GM21381 (cell line): ENCODE measurements around the gene SLC37A2.
"Not testable (repeated sequence)": the region's sequence is repeated elsewhere in the genome, so short reads cannot be mapped to it uniquely, and the experiment has no call there.

Experiments
- ATAC-seq: cut with Tn5 transposase; IDR thresholded peaks from one replicate; pipeline ENCODE4 v1.9.1; 2021; ENCODE audit warnings: mild to moderate bottlenecking, moderate library complexity; ENCODE audit not compliant: unreplicated experiment

Gene SLC37A2

DNA sequence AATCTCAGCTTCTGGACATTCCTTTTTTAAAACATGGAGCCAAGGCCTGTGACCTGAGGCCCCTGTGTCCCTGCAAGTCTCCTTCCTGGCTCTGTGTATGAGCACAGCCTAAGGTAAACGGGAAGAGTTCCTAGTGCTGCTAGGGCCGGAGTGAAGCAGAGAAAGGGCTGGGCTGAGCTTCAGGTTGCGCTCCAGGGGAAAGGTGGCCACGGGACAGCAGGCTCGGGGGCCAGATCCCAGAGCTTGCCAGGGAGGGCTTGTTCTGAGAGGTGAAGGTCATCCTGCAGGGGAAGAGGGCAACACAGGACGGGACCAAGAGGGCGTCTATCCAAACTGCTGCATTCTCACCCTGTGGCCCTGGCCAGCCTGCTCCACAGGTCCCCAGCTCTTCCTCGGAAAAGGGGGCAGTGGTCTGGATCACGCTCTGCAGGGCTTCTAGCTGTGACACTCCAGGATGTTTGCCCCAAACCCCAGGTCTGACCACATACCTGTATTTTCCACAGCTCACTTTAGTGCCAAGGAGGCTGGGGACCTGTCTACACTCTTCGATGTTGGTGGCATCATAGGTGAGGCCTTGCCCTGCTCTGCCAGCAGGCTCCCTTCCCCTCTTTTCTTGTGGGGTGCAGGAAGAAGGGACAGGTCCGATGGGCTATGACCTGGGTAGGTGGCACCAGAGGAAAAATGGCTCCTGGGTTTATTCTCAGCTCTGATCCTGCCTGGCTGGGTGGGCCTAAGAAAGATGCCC, 20.4 kb downstream of the SLC37A2 start:
- ATAC-seq, result no peak

DNA sequence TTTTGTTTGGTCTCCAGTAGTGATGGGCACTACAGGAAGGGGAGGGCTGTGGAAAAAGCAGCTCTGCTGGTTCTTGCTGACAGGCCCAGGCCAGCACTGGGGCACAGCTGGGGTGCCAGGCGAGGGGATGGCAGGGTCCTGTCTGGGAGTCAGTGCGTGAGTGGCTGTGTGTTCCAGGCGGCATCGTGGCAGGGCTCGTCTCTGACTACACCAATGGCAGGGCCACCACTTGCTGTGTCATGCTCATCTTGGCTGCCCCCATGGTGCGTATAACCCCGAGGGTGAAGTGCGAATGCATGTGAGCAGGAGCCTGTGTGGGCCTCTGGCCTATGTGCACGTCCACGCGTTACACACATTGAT, 20.9 kb downstream of the SLC37A2 start:
- ATAC-seq, result no peak

DNA sequence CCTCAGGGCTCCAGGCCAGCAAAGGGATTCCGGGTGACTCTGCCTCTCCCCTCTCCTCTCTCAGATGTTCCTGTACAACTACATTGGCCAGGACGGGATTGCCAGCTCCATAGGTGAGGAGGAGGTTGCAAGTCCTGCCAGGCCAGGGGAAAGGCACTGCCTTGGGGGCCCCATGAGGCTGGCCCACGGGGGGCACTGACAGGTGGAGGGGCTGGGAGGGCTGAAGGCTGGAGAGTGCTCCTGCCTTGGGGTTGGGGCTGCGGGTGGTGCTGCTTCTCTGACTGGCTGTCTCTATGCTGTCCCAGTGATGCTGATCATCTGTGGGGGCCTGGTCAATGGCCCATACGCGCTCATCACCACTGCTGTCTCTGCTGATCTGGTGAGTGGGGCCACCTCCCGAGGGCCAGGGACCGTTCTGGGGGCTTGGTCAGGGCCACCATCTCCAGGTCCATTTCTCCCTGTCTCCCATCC, 21.7 kb downstream of the SLC37A2 start:
- no peak for ATAC-seq

DNA sequence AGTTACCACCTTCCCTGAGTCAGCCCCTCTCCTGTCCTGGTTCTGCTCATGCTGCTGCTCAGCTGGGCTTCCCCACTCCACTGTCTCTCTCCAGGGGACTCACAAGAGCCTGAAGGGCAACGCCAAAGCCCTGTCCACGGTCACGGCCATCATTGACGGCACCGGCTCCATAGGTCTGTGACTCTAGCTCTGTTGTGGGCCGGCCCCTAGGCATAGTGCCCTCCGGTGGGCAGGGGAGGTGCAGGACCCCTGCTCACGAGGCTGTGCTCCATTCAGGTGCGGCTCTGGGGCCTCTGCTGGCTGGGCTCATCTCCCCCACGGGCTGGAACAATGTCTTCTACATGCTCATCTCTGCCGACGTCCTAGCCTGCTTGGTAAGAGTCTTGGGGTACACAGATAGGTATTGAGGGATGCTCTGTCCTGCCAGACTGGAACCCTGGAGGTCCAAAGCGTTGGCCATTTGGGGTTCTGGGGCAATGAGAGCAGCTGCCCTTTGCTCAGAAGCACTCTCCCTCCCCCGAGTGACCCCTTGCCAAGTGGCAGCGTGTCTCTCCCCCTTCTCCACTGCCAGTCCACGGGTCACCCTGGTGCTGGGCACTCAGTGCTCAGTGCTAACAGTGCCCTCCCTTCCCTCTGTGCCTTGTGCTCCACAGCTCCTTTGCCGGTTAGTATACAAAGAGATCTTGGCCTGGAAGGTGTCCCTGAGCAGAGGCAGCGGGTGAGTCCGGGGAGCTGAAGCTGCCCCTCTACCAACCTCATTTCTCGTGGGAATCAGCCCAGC, 22.4 kb downstream of the SLC37A2 start:
- no peak for ATAC-seq

DNA sequence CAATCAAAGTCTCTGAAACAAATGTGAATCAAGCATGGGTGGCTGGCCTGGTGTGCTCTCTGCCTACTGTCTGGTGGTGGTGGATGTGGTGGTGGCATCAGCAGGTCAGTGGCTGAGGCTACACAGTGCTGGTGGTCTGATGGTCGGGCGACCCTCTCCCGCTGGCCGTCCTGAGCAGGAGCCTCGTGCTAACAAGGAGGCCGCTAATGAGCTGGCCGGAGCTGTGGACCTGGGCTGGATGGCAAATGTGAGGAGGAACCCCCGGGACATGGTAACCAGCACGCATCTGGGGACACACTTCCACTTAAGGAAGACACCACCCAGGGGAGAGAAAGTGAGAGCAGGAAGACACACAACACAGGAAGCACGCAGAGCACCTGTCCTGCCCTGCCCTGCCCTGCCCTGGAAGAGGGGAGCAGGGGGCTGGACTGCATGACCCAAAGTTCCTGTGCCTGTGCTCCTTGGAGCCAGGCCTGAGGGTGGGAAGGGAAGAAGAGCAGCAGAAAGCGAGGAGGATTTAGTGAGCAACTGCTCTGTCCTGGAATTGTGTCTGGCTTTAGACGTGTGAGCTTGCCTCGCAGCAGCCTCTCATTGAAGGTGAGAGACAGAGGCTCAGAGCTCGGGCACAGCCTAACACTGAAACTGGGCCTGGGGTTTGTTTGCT, 23.7 kb downstream of the SLC37A2 start:
- ATAC-seq, result no peak

DNA sequence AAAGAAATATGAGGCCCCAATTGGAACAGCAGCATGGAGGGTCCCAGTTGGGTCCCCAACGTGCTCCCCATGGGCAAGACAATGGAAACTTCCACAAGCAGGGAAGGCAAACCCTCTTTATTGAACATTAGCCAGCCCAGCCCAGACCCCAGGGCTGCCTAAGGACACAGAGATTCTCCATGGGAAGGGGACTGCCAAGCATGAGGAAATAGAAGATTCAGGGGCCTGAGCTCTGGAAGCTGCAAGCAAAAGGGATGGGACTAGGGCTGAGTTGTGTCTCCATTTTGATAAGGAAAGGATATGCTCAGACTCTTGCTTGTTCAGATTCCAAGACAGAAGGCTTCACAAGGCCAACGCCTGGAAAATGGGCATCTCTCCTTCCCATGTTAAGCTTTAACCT, 25.0 kb downstream of the SLC37A2 start:
- no peak for ATAC-seq

DNA sequence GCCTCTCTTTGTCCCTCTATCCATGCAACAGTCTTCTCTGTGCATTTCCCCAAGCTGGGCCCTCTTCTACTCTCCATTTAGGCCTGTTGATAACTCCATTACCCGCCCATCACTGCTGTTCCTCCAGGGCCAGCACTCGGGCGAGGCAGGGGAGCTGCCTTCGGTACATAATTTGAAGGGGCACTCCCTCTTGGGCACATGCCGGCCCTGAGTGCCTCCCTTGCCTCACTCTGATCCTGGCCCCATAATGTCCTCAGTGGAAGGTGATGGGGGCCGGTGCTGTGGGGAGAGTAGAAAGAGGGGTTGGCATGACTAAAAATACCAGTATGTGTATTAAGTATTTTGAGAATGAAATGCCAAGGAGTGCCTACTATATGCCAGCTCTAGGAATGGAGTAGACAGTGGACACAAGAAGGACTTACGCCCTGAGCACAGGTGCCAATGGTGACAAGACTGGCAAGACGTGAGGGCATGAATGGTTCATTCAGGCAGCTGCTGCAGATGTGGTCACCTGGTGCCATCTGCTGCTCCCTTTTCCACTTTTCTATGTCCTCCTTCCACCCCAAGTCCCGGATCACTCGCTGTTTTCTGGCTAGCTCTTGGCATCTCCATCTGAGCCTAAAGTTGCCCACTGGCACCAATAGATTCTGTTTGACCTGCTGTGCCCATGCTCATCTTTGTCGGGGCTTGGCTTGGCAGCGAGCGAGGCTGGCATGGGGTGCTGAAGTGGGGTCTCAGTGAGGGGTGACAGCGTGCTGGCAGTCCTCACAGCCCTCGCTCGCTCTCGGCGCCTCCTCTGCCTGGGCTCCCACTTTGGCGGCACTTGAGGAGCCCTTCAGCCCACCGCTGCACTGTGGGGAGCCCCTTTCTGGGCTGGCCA, 25.7 kb downstream of the SLC37A2 start:
- ATAC-seq, result no peak

DNA sequence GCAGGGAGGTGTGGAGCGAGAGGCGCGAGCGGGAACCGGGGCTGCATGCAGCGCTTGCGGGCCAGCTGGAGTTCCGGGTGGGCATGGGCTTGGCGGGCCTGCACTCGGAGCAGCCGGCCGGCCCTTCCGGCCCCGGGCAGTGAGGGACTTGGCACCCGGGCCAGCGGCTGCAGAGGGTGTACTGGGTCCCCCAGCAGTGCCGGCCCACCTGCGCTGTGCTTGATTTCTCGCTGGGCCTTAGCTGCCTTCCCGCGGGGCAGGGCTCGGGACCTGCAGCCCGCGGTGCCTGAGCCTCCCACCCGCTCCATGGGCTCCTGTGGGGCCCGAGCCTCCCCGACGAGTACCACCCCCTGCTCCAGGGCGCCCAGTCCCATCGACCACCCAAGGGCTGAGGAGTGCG, 26.4 kb downstream of the SLC37A2 start:
- not testable (repeated sequence) for ATAC-seq

DNA sequence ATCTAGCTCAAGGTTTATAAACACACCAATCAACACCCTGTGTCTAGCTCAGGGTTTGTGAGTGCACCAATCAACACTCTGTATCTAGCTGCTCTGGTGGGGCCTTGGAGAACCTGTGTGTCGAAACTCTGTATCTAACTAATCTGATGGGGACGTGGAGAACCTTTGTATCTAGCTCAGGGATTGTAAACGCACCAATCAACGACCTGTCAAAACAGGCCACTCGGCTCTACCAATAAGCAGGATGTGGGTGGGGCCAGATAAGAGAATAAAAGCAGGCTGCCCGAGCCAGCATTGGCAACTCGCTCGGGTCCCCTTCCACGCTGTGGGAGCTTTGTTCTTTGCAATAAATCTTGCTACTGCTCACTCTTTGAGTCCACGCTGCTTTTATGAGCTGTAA, 27.0 kb downstream of the SLC37A2 start:
- not testable (repeated sequence) for ATAC-seq

DNA sequence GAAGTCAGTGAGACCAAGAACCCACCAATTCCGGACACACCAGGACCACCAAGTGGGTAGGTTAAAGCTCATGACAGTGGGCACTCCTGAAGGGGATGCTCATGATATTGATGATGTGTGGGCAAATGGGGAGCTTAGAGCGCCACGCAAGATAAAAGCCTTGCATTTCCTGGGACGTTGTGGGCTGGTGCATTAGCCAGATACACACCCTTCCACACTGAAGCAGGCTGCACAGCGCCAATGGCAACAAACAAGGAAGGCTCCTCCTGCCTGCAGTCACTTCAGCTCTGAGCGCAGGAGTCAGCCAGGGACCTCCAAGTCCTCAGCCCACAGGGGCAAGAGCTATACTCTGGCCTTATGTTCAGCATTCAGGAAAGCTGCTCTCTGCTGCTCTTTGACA, 27.7 kb downstream of the SLC37A2 start:
- no peak for ATAC-seq

DNA sequence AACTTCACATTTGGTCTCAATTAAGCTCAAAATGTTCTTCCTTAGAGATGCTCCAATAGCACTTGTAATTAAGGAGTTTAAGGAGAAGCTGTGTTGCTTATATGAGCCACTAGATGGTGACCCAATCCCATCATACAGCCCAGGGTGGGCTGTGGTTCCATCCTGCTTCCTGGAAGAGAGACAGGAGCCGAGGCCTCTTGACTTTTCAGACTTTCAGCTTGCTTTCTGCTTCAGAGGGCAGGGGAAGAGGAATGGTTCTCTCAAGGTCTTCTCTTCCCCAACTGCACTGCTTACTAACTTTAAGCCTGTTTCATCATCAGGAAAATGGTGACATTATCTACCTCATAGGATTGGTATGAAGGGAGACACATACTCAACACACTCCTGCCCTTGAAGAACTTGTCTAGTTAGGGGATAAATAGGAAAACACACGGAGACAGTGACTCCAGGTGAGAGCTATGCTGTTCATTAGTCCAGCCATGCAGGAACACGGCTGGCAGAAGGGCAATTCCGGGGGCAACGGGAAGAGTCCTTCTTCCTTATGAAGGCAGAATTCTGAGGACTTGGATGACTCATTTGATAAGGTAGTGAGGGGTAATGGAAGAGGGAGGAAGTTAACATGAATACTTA, 28.3 kb downstream of the SLC37A2 start:
- ATAC-seq, result no peak

DNA sequence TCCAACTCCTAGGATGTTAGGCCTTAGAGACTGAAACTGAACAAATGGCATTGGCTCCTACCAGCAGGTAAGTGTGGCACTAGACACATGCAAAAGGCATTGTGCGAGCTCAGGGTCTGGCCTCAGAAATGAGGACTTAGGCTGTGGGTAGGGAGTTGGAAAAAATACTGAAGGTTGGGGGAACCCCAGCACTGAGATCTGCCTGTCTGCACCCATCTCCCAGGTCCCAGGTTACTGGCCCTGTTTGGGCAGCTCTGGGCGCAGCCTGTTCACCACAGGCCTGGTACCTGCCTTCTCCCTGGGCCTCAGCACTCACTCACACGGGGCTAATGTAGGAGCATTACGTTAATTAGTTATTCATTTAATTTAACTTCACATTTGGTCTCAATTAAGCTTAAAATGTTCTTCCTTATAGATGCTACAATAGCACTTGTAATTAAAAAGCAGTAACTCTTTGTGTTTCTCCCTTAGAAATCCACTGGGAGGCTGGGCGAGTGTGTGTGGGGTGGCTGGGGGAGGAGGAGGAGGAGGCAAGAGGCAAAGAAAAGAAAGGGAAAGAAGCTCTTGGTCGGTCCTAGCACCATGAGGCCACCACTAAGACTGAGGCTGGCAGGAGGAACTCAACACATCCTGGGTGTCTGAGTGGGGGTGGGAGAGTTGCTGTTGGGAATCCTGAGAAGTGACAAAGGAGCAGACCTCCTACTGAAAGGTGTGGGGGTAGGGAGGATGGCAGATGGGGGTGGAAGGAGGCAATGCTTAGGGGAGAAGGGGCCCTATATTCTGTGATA, 29.0 kb downstream of the SLC37A2 start:
- ATAC-seq, result no peak

DNA sequence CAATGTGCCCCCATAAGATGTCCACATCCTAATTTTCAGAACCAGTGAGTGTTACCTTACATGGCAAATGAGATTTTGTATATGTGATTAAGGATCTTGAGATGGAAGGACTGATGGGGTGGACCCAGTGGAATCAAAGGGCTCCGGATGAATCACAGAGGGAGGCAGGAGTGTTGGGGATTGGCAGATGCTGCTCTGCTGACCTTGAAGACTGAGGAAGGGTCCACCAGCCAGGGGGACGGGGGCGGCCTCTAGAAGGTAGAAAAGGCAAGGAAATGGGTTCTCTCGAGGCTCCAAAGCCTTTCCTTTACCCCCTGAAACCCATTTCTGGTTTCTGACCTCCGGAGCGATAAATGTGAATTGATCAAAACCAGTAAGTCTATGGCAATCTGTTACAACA, 29.6 kb downstream of the SLC37A2 start:
- ATAC-seq, result no peak

DNA sequence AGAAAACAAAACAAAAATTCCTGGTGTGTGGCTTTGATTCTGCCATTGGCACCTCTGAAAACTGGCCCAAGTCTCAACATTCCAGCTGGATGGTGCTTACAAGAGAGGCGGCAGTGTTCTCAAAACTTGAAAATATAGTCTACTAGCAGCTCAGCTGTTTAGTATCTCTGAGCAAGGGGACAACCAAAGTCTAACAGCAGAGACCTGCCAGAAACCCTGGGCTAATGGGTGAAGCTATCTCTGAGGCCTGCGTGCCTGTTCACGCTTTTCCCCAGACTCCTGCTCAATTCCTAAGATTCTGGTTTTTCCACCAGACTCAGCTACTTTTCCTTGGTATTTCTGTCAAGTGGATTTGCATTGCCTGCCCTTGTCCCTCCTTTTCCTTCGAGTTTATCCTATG, 30.4 kb downstream of the SLC37A2 start:
- no peak for ATAC-seq

DNA sequence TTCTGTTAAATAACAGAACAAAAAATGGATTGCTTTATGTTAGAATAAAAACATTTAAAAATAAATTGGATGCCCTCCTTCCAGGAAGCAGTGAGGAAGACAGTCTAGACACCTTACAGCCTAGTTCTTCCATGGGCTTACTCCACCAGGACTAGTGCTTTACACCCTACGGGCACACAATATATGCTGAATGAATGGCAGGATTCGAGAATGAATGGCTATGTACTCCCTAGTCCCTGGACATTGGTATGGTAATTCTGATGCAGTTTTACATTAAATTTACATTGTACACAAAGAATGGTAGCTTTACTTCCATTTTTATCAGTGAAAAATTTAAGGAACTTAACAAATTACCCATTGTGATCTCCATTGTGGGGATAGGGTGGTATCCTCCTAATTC, 31.6 kb downstream of the SLC37A2 start:
- ATAC-seq, result no peak

DNA sequence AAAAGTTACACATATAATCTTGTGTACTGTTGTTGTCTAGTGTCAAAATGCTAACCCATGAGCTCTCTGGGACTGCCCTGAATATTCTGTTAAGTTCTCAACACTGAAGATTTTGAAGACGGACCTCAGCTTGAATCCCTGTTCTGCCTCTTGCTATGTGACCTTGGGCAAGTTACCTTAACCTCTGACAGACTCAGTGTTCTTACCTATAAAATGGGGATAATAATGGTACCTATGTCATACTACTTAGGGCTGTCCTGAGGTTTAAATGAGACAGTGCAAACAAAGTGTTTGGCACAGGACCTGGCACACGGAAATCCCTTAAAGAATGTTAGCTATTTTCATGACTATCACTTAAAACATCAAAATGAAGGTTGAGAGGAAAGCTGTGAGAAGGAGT, 37.0 kb downstream of the SLC37A2 start:
- ATAC-seq, result no peak

DNA sequence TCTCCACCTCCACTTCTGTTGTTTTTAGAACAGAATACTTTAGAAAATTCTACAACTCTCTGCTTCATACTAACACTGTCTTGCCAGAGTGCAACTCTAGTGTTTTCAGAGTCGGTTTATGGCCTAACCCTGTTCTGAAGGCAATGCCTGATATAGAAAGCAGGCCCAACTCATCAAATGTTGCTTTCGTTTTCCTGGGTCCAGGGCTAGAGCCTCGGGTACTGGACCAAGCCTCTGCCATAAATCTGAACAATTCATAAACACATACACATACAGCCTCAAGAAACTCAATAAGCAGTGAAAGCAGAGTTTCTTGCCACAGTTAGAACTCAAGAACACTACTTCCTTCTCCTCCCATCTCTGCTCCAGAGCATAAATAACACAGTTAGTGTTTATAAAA, 38.5 kb downstream of the SLC37A2 start:
- ATAC-seq, result no peak

DNA sequence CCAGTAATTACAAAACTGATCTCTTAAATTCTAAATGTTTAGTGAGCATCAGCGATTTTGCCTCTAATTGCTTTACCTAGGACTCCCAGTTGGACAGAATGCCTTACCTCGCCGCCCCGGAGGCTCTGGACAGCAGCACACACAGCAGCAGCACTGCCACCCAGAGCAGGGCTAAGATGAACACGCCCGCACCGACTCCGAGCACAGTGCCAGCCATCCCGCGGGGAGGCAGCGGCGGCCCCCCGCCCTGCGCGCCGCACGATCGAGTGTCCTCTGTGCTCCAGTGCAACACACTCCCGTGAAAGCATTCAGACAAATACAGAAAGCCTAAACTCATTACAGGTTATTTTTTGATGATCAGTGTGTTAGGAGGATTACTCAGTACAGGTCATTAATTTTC, 38.9 kb downstream of the SLC37A2 start:
- no peak for ATAC-seq

DNA sequence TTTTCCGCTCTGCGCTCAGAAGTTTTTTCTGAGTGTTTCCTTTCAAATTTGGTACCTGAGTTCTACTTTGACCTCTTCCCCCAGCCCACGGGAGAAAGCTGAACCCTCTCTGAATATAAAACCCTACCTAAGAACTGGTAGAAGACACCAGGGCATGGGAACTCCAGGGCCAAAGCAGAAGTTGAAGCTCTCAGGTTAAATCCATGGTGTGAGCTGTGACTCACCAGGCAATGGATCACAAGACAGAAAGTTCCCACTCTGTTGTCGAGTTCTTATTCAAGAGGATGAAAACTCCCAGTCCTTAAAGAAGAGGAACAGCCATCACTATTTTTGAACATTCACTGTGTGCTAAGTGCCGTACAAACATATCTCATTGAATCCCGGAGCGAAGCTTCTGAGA, 39.4 kb downstream of the SLC37A2 start:
- ATAC-seq, result no peak

DNA sequence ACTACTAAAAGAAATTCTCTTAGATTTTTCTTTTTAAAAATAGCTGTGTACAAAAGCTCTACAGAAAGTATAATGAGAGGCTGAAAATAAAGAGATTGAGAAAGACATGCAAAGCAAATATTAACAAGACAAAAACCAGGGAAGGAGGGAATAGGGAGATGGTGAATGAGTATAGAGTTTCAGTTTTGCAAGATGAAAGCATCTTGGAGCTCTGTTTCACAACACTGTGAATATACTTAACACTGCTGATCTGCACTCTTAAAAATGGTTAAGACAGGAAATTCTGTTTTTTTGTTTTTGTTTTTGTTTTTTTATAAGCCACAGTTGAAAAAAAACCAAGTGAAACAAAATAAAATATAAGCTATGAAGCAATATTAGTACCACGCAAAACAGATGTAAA, 42.8 kb downstream of the SLC37A2 start:
- no peak for ATAC-seq
